HEK293 (cell line): ENCODE data around the gene INPP5D.

ENCODE experiments used
- CTCF ChIA-PET: fragments of 350-600 bp; formaldehyde crosslinking; extraction: SDS; loops from one replicate; lab custom pipeline; 2021; ENCODE audit warnings: antibody characterized with exemption; lab: Yijun Ruan, JAX
- POLR2A ChIA-PET: fragments of 300-600 bp; formaldehyde crosslinking; extraction: SDS; loops from one replicate; lab custom pipeline; 2020; ENCODE audit warnings: antibody characterized with exemption, inconsistent platforms; lab: Yijun Ruan, JAX
- H3K27ac ChIP-seq: fragments of 200-500 bp; sonication (Bioruptor generic); 2 replicates; pipeline ENCODE4 v1.5.1; 2014; ENCODE audit warnings: low read depth, low read length, control low read depth, inconsistent platforms; ENCODE audit errors: extremely low read depth
- H3K36me3 ChIP-seq, 2 experiments: fragments of 200-500 bp in 1 of 2; sonication (Bioruptor generic) in 1 of 2; 1 replicate in 1 of 2; 2 replicates in 1 of 2; pipeline ENCODE4 v1.5.1; 2014 to 2017; ENCODE audit warnings: inconsistent platforms in 2 of 2, low read length in 2 of 2; ENCODE audit not compliant: control insufficient read depth in 2 of 2, insufficient read depth in 1 of 2
- H3K4me1 ChIP-seq: fragments of 200-500 bp; sonication (Bioruptor generic); 2 replicates; pipeline ENCODE4 v1.5.1; 2014; ENCODE audit warnings: mild to moderate bottlenecking, low read length, inconsistent platforms; ENCODE audit not compliant: control insufficient read depth, insufficient read depth
- H3K4me3 ChIP-seq: 2 replicates; pipeline ENCODE4 v1.5.1; 2011; ENCODE audit warnings: low read depth, mild to moderate bottlenecking, control low read depth, low read length, moderate library complexity
- H3K9me3 ChIP-seq: fragments of 200-500 bp; sonication (Bioruptor generic); 2 replicates; pipeline ENCODE4 v1.5.1; 2014; ENCODE audit warnings: low read depth, low read length, inconsistent platforms; ENCODE audit not compliant: control insufficient read depth, insufficient read depth
- GFI1B ChIP-seq: fragments of 450-650 bp; formaldehyde crosslinking; IDR thresholded peaks from 2 replicates; pipeline ENCODE4 v1.5.1; 2016; ENCODE audit warnings: missing biosample characterization, missing genetic modification characterization
- GLI2 ChIP-seq: fragments of 450-650 bp; formaldehyde crosslinking; IDR thresholded peaks from 2 replicates; pipeline ENCODE4; 2017; ENCODE audit warnings: missing biosample characterization, missing genetic modification characterization, low read depth, borderline replicate concordance
- GLIS1 ChIP-seq: fragments of 450-650 bp; formaldehyde crosslinking; IDR thresholded peaks from 2 replicates; pipeline ENCODE4 v1.5.1; 2016; ENCODE audit warnings: missing biosample characterization, missing genetic modification characterization
- KLF1 ChIP-seq: fragments of 450-650 bp; formaldehyde crosslinking; IDR thresholded peaks from 2 replicates; pipeline ENCODE4 v1.5.1; 2016; ENCODE audit warnings: missing biosample characterization, missing genetic modification characterization
- KLF9 ChIP-seq: fragments of 450-650 bp; formaldehyde crosslinking; IDR thresholded peaks from 2 replicates; pipeline ENCODE4 v1.5.1; 2016; ENCODE audit warnings: missing biosample characterization, missing genetic modification characterization, low read depth
- RBAK ChIP-seq: fragments of 450-650 bp; formaldehyde crosslinking; IDR thresholded peaks from 2 replicates; pipeline ENCODE4 v1.5.1; 2016; ENCODE audit warnings: missing biosample characterization, missing genetic modification characterization
- ZBTB20 ChIP-seq: fragments of 450-650 bp; formaldehyde crosslinking; IDR thresholded peaks from 2 replicates; pipeline ENCODE4 v1.5.1; 2016; ENCODE audit warnings: missing biosample characterization, missing genetic modification characterization
- ZEB2 ChIP-seq: fragments of 450-650 bp; formaldehyde crosslinking; IDR thresholded peaks from 2 replicates; pipeline ENCODE4 v1.5.1; 2016; ENCODE audit warnings: missing biosample characterization, missing genetic modification characterization
- ZNF248 ChIP-seq: fragments of 450-650 bp; formaldehyde crosslinking; IDR thresholded peaks from 2 replicates; pipeline ENCODE4 v1.5.1; 2017; ENCODE audit warnings: missing biosample characterization, missing genetic modification characterization
- ZNF266 ChIP-seq: fragments of 450-650 bp; formaldehyde crosslinking; IDR thresholded peaks from 2 replicates; pipeline ENCODE4 v1.5.1; 2016; ENCODE audit warnings: missing biosample characterization, missing genetic modification characterization, low read depth
- ZNF404 ChIP-seq: fragments of 450-650 bp; formaldehyde crosslinking; IDR thresholded peaks from 2 replicates; pipeline ENCODE4 v1.5.1; 2017; ENCODE audit warnings: missing biosample characterization, missing genetic modification characterization
- ZNF426 ChIP-seq: fragments of 450-650 bp; formaldehyde crosslinking; IDR thresholded peaks from 2 replicates; pipeline ENCODE4 v1.5.1; 2017; ENCODE audit warnings: missing biosample characterization, missing genetic modification characterization, mild to moderate bottlenecking, inconsistent platforms, moderate library complexity
- ZNF670 ChIP-seq: fragments of 450-650 bp; formaldehyde crosslinking; IDR thresholded peaks from 2 replicates; pipeline ENCODE4 v1.5.1; 2016; ENCODE audit warnings: missing biosample characterization, missing genetic modification characterization, low read depth
- ZNF768 ChIP-seq: fragments of 450-650 bp; formaldehyde crosslinking; IDR thresholded peaks from 2 replicates; pipeline ENCODE4 v1.5.1; 2018; ENCODE audit warnings: missing biosample characterization, mild to moderate bottlenecking, missing genetic modification characterization
- ZNF777 ChIP-seq: fragments of 450-650 bp; formaldehyde crosslinking; IDR thresholded peaks from 2 replicates; pipeline ENCODE4 v1.5.1; 2017; ENCODE audit warnings: missing biosample characterization, missing genetic modification characterization, borderline replicate concordance
- ZNF792 ChIP-seq: fragments of 450-650 bp; formaldehyde crosslinking; IDR thresholded peaks from 2 replicates; pipeline ENCODE4 v1.5.1; 2016; ENCODE audit warnings: missing biosample characterization, missing genetic modification characterization
- ZNF843 ChIP-seq: fragments of 450-650 bp; formaldehyde crosslinking; IDR thresholded peaks from 2 replicates; pipeline ENCODE4 v1.5.1; 2016; ENCODE audit warnings: missing biosample characterization, missing genetic modification characterization
- TF ChIP-seq, protein P1 (sequence below): fragments of 450-650 bp; formaldehyde crosslinking; IDR thresholded peaks from 2 replicates; pipeline ENCODE4 v1.5.1; 2016; ENCODE audit warnings: missing biosample characterization, missing genetic modification characterization

The INPP5D gene

DNA sequence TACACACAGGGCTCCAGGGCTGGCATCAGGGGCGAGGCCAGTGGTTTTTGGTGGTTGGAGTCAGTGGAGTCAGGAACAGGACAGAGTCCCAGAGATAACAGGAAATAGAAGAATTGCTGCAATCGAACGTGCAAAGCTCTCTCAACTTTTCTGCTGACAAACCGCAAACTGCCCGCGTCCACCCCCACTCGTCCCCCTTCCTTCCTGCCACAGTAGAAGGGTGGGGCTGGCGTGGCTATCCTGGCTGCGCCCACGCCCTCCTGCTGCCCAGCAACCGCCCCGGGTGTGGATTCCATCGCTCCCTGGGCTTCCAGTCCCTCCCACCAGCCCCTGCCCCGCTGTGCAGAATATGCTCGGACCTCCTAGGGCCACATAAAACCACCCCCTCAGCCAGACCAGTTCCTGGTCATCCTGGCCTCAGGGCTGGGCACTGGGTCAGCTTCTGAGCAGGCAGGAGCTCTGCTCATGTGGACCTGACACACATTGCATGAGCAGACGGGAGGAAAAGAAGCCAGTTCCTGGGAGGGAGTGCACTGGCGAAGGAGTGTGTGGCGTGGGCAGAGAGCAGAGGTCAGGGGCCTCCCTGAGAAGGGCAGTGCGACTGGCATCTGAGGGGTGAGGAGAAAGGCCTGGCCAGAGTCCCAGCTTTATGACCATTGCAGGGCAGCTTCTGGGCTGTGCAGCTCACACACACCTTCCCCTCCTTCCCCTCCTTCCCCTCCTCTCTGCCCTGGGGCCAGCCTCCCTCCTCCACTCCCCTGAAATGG lies 105.9 kb downstream of the INPP5D start:
- no peak overlapping the region for H3K27ac ChIP-seq

DNA sequence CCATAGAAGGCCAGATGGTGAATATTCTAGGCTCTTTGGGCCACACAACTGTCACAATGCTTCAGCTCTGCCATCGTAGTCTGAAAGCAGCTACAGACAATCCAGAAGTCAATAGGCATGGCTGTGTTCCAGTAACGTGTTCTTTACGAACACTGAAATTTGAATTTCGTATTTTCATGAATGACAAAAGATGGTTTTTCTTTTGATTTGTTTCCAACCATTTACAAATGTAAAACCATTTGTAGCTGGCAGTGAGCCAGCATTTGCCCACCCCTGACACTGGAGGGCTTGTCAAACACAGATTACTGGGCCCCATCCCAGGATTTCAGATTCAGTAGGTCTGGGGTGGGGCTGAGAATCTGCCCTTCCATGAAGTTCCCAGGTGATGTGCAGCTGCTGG lies 108.3 kb downstream of the INPP5D start:
- POLR2A ChIA-PET = no interaction called here
- peaks cover 0 to 13% of the 10 kb centered on the region in 2 experiments; a peak in 1 of 3 replicates for H3K36me3 ChIP-seq
- H3K27ac ChIP-seq = no peak overlapping the region

More for the DNA sequence above, 105.9 kb downstream of the INPP5D start:
- no peaks in the 10 kb centered on the region for H3K4me1 ChIP-seq
- H3K36me3 ChIP-seq = peaks cover 0 to 13% of the 10 kb centered on the region in 2 experiments; a peak in 1 of 3 replicates
- H3K4me3 ChIP-seq = no peak overlapping the region
- TF ChIP-seq KLF9 (tag by site-specific recombination) = no peak
- TF ChIP-seq ZNF777 (tag by site-specific recombination) = no peak
- no peak for TF ChIP-seq ZNF792 (tag by site-specific recombination)
- TF ChIP-seq KLF1 (tag by site-specific recombination) = peak; percentile 88
- no peak for TF ChIP-seq ZNF404 (tag by site-specific recombination)
- CTCF ChIA-PET = no interaction called here
- POLR2A ChIA-PET = no interaction called here
- no peaks in the 10 kb centered on the region for H3K9me3 ChIP-seq

DNA sequence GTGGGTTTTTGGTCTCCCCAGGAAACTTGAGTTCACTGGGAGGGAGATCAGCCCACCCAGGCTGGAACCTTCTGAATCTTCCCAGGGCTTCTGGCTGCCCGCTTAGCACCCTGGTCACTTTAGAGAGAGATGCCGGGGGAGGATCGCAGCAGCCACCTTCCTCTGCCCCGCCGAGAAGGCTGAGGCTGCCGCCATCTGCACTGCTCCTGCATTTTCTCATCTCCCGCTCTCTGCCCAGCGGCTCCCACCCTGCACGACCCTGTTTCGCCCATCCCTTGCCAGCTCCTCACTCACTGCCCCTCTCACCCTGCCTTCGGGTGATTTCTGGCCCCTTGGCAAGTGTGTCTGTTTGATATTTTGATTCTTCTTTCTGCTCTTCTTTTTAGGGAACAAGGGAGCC lies 108.8 kb downstream of the INPP5D start:
- Histone ChIP-seq H3K4me3 (no peak overlapping the region), H3K4me1 (no peaks in the 10 kb centered on the region), H3K27ac (no peak overlapping the region), H3K36me3 (peaks cover 0 to 13% of the 10 kb centered on the region in 2 experiments; a peak in 1 of 3 replicates), H3K9me3 (no peaks in the 10 kb centered on the region)
- ChIA-PET CTCF (interaction anchor here (0.6 kb wide), 1 partner anchor 75 kb away, joined by 3 read pairs; no protein-coding TSS in a partner anchor), POLR2A (no interaction called here)
- TF ChIP-seq ZNF792 (tag by site-specific recombination) = no peak
- TF ChIP-seq RBAK (tag by site-specific recombination) = no peak
- no peak for TF ChIP-seq ZNF248 (tag by site-specific recombination)
- no peak for TF ChIP-seq ZNF266 (tag by site-specific recombination)
- TF ChIP-seq ZNF426 (tag by site-specific recombination) = no peak
- TF ChIP-seq ZNF768 (tag by site-specific recombination) = no peak
- no peak for TF ChIP-seq GFI1B (tag by site-specific recombination)
- no peak for TF ChIP-seq GLIS1 (tag by site-specific recombination)
- TF ChIP-seq GLI2 = no peak
- no peak for TF ChIP-seq ZEB2 (tag by site-specific recombination)
- no peak for TF ChIP-seq ZNF843 (tag by site-specific recombination)
- TF ChIP-seq, protein P1, sequence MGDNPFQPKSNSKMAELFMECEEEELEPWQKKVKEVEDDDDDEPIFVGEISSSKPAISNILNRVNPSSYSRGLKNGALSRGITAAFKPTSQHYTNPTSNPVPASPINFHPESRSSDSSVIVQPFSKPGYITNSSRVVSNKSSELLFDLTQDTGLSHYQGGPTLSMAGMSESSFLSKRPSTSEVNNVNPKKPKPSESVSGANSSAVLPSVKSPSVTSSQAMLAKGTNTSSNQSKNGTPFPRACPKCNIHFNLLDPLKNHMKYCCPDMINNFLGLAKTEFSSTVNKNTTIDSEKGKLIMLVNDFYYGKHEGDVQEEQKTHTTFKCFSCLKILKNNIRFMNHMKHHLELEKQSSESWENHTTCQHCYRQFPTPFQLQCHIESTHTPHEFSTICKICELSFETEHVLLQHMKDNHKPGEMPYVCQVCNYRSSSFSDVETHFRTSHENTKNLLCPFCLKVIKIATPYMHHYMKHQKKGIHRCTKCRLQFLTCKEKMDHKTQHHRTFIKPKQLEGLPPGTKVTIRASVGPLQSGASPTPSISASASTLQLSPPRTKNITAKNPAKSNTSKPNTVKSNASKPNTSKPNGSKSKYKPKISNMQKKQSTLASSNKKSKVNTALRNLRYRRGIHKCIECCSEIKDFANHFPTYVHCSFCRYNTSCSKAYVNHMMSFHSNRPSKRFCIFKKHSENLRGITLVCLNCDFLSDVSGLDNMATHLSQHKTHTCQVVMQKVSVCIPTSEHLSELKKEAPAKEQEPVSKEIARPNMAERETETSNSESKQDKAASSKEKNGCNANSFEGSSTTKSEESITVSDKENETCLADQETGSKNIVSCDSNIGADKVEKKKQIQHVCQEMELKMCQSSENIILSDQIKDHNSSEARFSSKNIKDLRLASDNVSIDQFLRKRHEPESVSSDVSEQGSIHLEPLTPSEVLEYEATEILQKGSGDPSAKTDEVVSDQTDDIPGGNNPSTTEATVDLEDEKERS = no peak

More for the DNA sequence above, 108.3 kb downstream of the INPP5D start:
- TF ChIP-seq ZBTB20 (peak; percentile 27; the same call in 1 of the 2 replicates), ZNF670 (no peak)
- Histone ChIP-seq H3K4me3 (no peak overlapping the region), H3K4me1 (no peaks in the 10 kb centered on the region), H3K9me3 (no peaks in the 10 kb centered on the region)
- CTCF ChIA-PET = interaction anchor here (0.6 kb wide), 1 partner anchor 75 kb away, joined by 3 read pairs; no protein-coding TSS in a partner anchor
